Neutrophil (primary cell): Measurements from ENCODE around the gene CRX.
"Not testable (repeated sequence)": the region's sequence is repeated elsewhere in the genome, so short reads cannot be mapped to it uniquely, and the experiment has no call there.

Experiments
- H3K27ac ChIP-seq: fragments of 200-600 bp; sonication (generic); 2 replicates; pipeline ENCODE4 v1.5.1; 2016; ENCODE audit warnings: mild to moderate bottlenecking, moderate library complexity
- H3K27me3 ChIP-seq: fragments of 200-600 bp; sonication (generic); 2 replicates; pipeline ENCODE4 v1.6.0; 2016; ENCODE audit warnings: mild to moderate bottlenecking
- H3K36me3 ChIP-seq: fragments of 200-600 bp; sonication (generic); 2 replicates; pipeline ENCODE4 v1.5.1; 2017
- H3K4me1 ChIP-seq, 2 experiments: fragments of 200-600 bp in 1 of 2; sonication (generic) in 1 of 2; 1 replicate in 1 of 2; 2 replicates in 1 of 2; pipeline versions ENCODE4 v1.5.1 to v1.6.1; 2013 to 2016; ENCODE audit warnings: low read depth in 1 of 2, low read length in 1 of 2, mild to moderate bottlenecking in 1 of 2, moderate library complexity in 1 of 2; ENCODE audit not compliant: control insufficient read depth in 1 of 2, insufficient read depth in 1 of 2
- H3K4me3 ChIP-seq, 2 experiments: fragments of 200-600 bp in 1 of 2; sonication (generic) in 1 of 2; 1 replicate in 1 of 2; 2 replicates in 1 of 2; pipeline ENCODE4 v1.5.1; 2013 to 2016; ENCODE audit warnings: low read depth in 1 of 2, low read length in 1 of 2, mild to moderate bottlenecking in 1 of 2, moderate library complexity in 1 of 2
- H3K9me3 ChIP-seq: fragments of 200-600 bp; sonication (generic); 2 replicates; pipeline ENCODE4 v1.5.1; 2016
- TF ChIP-seq, protein P1 (sequence below): fragments of 200-600 bp; sonication (generic); IDR thresholded peaks from 2 replicates; pipeline ENCODE4 v1.5.1; 2016; ENCODE audit warnings: antibody characterized with exemption

CRX gene

DNA sequence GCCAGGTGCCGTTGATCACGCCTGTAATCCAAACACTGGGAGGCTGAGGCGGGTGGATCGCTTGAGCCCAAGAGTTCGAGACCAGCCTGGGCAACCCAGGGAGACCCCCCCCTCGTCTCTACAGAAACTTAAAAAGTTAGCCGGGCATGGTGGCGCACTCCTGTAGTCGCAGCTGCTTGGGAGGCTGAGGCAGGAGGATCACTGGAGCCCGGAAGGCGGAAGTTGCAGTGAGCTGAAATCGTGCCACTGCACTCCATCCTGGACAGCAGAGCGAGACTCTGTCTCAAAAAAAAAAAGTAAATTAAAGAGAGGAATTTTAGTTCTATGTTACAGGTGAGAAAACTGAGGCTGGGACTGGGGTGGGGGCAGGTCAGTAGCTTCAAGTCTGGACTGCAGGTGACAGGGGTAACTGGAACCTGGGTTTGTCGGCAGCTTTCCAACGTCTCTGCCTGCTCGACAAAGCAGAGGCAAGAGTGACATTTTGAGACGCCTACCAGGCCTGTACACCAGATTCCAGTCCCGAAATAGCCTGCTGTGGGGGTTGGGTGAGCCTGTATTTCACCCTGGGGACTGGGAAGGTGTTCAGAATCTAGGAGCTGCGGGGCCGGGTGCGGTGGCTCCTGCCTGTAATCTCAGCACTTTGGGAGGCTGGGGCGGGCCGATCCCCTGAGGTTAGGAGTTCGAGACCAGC lies 42.1 kb upstream of the CRX start:
- H3K9me3 ChIP-seq, result no peaks in the 10 kb centered on the region
- no peak overlapping the region for H3K27ac ChIP-seq
- no peak overlapping the region for H3K4me3 ChIP-seq
- TF ChIP-seq, protein P1, sequence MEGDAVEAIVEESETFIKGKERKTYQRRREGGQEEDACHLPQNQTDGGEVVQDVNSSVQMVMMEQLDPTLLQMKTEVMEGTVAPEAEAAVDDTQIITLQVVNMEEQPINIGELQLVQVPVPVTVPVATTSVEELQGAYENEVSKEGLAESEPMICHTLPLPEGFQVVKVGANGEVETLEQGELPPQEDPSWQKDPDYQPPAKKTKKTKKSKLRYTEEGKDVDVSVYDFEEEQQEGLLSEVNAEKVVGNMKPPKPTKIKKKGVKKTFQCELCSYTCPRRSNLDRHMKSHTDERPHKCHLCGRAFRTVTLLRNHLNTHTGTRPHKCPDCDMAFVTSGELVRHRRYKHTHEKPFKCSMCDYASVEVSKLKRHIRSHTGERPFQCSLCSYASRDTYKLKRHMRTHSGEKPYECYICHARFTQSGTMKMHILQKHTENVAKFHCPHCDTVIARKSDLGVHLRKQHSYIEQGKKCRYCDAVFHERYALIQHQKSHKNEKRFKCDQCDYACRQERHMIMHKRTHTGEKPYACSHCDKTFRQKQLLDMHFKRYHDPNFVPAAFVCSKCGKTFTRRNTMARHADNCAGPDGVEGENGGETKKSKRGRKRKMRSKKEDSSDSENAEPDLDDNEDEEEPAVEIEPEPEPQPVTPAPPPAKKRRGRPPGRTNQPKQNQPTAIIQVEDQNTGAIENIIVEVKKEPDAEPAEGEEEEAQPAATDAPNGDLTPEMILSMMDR, result no peak
- peaks cover 12 to 18% of the 10 kb centered on the region in 2 experiments for H3K4me1 ChIP-seq
- peaks cover 19% of the 10 kb centered on the region for H3K36me3 ChIP-seq
- peaks cover 20% of the 10 kb centered on the region for H3K27me3 ChIP-seq

DNA sequence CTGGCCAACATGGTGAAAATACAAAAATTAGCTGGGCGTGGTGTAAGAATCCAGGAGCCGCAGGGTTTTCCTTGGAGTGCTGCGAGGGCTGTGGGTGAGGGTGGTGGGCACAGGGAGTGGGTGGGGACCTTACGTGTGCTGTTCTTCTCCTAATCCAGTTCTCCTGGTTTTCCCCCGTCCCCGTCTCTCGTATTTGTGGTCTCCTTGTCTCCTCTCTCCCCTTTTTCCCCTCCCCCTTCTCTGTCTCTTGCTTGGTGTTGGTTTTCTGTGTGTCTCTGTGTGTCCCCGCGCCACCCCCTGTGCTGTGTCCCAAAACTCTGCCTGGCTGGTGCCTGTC lies 41.6 kb upstream of the CRX start:
- peaks cover 21% of the 10 kb centered on the region for H3K36me3 ChIP-seq

DNA sequence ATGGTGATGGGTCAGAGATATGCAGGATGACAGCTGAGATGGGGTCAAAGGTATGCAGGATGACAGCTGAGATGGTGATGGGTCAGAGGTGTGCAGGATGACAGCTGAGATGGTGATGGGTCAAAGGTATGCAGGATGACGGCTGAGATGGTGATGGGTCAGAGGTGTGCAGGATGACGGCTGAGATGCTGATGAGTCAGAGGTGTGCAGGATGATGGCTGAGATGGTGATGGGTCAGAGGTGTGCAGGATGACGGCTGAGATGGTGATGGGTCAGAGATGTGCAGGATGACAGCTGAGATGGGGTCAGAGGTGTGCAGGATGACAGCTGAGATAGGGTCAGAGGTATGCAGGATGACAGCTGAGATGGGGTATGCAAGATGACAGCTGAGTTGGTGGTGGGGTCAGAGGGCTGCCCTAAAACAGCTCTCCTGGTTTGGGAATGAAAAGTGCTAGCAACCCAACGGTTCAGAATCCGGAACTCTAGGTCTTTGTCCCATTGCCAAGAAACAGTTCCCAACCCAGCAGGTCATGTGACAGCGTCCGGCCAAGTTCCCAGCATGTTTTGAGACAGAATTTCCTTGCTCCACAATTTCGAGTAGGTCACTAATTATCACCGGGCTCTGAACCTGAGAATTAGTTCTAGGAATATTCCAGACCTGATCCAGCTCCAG lies 40.0 kb upstream of the CRX start:
- Histone ChIP-seq H3K4me3 (no peak overlapping the region), H3K27me3 (peaks cover 20% of the 10 kb centered on the region), H3K36me3 (peaks cover 26% of the 10 kb centered on the region), H3K27ac (no peak overlapping the region), H3K9me3 (no peaks in the 10 kb centered on the region), H3K4me1 (peaks cover 12 to 18% of the 10 kb centered on the region in 2 experiments)
- TF ChIP-seq, protein P1, result no peak

More for the DNA sequence above, 41.6 kb upstream of the CRX start:
- H3K9me3 ChIP-seq, result no peaks in the 10 kb centered on the region
- peaks cover 20% of the 10 kb centered on the region for H3K27me3 ChIP-seq
- H3K4me3 ChIP-seq, result no peak overlapping the region
- peaks cover 12 to 18% of the 10 kb centered on the region in 2 experiments for H3K4me1 ChIP-seq
- no peak overlapping the region for H3K27ac ChIP-seq
- TF ChIP-seq, protein P1, result no peak

DNA sequence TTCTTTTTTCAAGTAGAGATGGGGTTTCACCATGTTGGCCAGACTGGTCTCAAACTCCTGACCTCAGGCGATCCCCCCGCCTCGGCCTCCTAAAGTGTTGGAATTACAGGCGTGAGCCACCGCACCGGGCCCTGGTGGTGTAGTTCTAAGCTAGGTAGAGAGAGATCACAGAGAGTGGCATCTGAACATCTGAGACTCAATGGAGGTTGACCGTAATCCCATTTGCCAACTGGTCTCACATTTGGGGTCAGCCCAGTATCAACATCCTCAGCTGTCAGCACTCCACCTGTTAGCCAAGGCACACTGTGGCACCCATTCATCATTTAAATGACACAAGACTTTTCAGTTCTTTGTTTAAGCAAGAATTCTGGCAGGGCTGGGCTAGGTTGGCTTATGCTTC lies 35.2 kb upstream of the CRX start:
- no peaks in the 10 kb centered on the region for H3K9me3 ChIP-seq
- no peaks in the 10 kb centered on the region for H3K4me1 ChIP-seq
- no peak overlapping the region for H3K4me3 ChIP-seq
- no peaks in the 10 kb centered on the region for H3K27me3 ChIP-seq
- H3K36me3 ChIP-seq, result peaks cover 17% of the 10 kb centered on the region
- no peak overlapping the region for H3K27ac ChIP-seq
- TF ChIP-seq, protein P1, result no peak

DNA sequence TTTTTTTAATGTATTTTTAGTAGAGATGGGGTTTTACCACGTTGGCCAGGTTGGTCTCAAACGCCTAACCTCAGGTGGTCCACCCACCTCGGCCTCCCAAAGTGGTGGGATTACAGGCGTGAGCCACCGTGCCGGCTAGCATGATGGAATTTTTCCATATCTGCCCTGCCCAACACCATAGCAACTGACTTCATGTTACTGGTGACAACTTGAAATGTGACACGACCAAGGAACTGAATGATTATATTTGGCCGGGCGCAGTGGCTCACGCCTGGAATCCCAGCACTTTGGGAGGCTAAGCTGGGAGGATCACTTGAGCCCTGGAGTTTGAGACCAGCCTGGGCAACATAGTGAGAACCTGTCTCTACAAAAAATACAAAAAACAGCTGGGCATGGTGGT lies 34.4 kb upstream of the CRX start:
- not testable (repeated sequence) for H3K9me3 ChIP-seq, H3K4me3 ChIP-seq, H3K27ac ChIP-seq, H3K27me3 ChIP-seq, H3K4me1 ChIP-seq
- H3K36me3 ChIP-seq, result peaks cover 11% of the 10 kb centered on the region

DNA sequence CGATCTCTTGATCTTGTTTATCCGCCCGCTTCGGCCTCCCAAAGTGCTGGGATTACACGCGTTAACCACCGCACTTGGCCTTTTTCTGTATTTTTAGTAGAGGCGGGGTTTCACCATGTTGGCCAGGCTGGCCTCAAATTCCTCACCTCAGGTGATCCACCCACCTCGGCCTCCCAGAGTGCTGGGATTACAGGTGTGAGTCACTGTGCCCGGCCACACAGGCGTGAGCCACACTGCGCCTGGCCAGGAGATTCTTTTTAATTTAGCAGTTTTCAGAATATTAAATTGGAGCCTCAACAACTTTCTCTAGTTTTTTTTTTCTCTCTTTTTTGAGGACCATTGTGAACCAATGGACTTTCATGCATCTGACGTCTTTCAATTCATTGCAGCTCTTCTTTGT lies 31.9 kb upstream of the CRX start:
- not testable (repeated sequence) for H3K27me3 ChIP-seq, H3K36me3 ChIP-seq, H3K4me3 ChIP-seq, H3K27ac ChIP-seq, H3K9me3 ChIP-seq, H3K4me1 ChIP-seq
